H1 (cell line): ENCODE measurements around the gene GRM6.

Experiments
- RFX5 ChIP-seq: IDR thresholded peaks from 2 replicates; pipeline ENCODE4 v1.6.1; 2011; ENCODE audit warnings: low read depth, low read length, improper control_type of control experiment, borderline replicate concordance
- TAF1 ChIP-seq: IDR thresholded peaks from 2 replicates; pipeline ENCODE4 v1.6.1; 2011; ENCODE audit warnings: mild to moderate bottlenecking, low read depth, low read length
- TF ChIP-seq, protein P1 (sequence below), 3 experiments: IDR thresholded peaks; 1 replicate in 2 of 3; 2 replicates in 1 of 3; pipeline versions ENCODE4 v1.5.1 to v1.6.1; 2011; ENCODE audit warnings: low read length in 3 of 3, mild to moderate bottlenecking in 3 of 3, inconsistent platforms in 2 of 3, low read depth in 1 of 3, moderate library complexity in 1 of 3; ENCODE audit not compliant: insufficient read depth in 1 of 3; ENCODE audit errors: control extremely low read depth in 1 of 3

DNA sequence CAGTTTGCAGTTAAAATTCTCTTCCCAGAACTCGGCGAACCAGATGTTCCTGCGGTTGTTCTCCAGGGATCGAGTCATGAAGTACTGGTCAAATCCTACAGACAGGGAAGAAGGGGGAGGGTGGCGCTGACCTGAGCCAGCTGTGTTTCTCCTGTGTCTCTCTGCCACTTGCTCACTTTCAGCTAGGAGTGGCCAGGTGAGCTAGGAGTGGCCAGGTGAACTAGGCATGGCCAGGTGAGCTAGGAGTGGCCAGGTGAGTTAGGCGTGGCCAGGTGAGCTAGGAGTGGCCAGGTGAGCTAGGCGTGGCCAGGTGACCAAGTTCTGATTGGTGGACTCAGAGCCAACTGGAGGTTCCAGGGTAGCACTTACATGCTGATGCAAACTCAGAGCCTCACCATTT lies 5.8 kb downstream of the GRM6 start:
- TF ChIP-seq, protein P1, sequence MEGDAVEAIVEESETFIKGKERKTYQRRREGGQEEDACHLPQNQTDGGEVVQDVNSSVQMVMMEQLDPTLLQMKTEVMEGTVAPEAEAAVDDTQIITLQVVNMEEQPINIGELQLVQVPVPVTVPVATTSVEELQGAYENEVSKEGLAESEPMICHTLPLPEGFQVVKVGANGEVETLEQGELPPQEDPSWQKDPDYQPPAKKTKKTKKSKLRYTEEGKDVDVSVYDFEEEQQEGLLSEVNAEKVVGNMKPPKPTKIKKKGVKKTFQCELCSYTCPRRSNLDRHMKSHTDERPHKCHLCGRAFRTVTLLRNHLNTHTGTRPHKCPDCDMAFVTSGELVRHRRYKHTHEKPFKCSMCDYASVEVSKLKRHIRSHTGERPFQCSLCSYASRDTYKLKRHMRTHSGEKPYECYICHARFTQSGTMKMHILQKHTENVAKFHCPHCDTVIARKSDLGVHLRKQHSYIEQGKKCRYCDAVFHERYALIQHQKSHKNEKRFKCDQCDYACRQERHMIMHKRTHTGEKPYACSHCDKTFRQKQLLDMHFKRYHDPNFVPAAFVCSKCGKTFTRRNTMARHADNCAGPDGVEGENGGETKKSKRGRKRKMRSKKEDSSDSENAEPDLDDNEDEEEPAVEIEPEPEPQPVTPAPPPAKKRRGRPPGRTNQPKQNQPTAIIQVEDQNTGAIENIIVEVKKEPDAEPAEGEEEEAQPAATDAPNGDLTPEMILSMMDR (IDR thresholded peaks at IDR 0.05; ENCODE audit: control extremely low read depth in 1 of 3, insufficient read depth in 1 of 3, low read depth in 1 of 3, low read length in 3 of 3) = no peak
- TF ChIP-seq TAF1 = no peak
- TF ChIP-seq RFX5 = no peak
